Naive thymus-derived CD8-positive, alpha-beta T cell (primary cell): ENCODE data around the gene IGF2R. TPM values are rescaled to one million over a fixed set of nuclear protein-coding genes. Genes with fewer than 3 reads are reported as not detected.

Experiments
- ATAC-seq, 2 donors: fragments of 150-1000 bp; cut with Tn5 transposase in 1 of 2; sonication (Bioruptor Pico), chemical (Tn5 transposase) in 1 of 2; 1 replicate in 1 of 2; 2 replicates in 1 of 2; pipeline ENCODE4 v1.10.0; 2021; ENCODE audit warnings: mild to moderate bottlenecking in 2 of 2, moderate library complexity in 2 of 2
- POLR2A ChIA-PET: fragments of 350-600 bp; sonication (Branson Sonifier 250); formaldehyde crosslinking; loops from one replicate; lab custom pipeline; 2021; ENCODE audit warnings: antibody characterized with exemption; lab: Charles Lee
- DNase-seq, 10 donors: peaks; one replicate each; pipeline versions ENCODE4 v3.0.0 to v3.0.0-alpha.2; 2020 to 2022
- H3K27ac Mint-ChIP-seq, 10 donors: one replicate each; pipeline ENCODE4 v1.8.0; 2020 to 2022; ENCODE audit warnings: mild to moderate bottlenecking in 10 of 10, mixed read lengths in 10 of 10, moderate library complexity in 4 of 10, inconsistent platforms in 1 of 10
- H3K27me3 Mint-ChIP-seq, 5 donors: one replicate each; pipeline ENCODE4 v1.8.0; 2021 to 2022; ENCODE audit warnings: mixed read lengths in 5 of 5
- H3K36me3 Mint-ChIP-seq, 3 donors: one replicate each; pipeline ENCODE4 v1.8.0; 2020 to 2022; ENCODE audit warnings: mixed read lengths in 3 of 3, mild to moderate bottlenecking in 2 of 3, inconsistent platforms in 1 of 3
- H3K4me1 Mint-ChIP-seq, 4 donors: one replicate each; pipeline ENCODE4 v1.8.0; 2021 to 2022; ENCODE audit warnings: mixed read lengths in 4 of 4
- H3K4me3 Mint-ChIP-seq, 10 donors: one replicate each; pipeline ENCODE4 v1.8.0; 2020 to 2022; ENCODE audit warnings: mild to moderate bottlenecking in 10 of 10, mixed read lengths in 10 of 10, moderate library complexity in 6 of 10, inconsistent platforms in 1 of 10
- H3K9me3 Mint-ChIP-seq, 9 donors: one replicate each; pipeline ENCODE4 v1.8.0; 2020 to 2022; ENCODE audit warnings: mixed read lengths in 9 of 9, mild to moderate bottlenecking in 3 of 9, inconsistent platforms in 1 of 9, moderate library complexity in 1 of 9
- polyA plus RNA-seq, 3 donors: library from polyadenylated mRNA; unstranded; fragments of 300-500 nt; fragmentation: Illumina TruSeq; gene quantifications; one replicate each; pipeline ENCODE4 v1.2.3, GENCODE V29; 2021
- total RNA-seq, 8 experiments: library from RNA in 2 of 8; stranded (reverse) in 2 of 8; gene quantifications; one replicate each; pipeline ENCODE4 v1.2.3 and lab custom pipeline; 2021 to 2026

Gene IGF2R
- total and polyA plus RNA-seq, 5 experiments from 2014 or later = 9.1 to 69.7 (median 19.3) TPM

- H3K27me3 Mint-ChIP-seq = no peaks in the 10 kb centered on the region
- H3K27ac Mint-ChIP-seq = peak overlapping the region in 1 of 10 donors; percentile 11
- H3K4me3 Mint-ChIP-seq = peak overlapping the region in 3 of 10 donors; percentile 12 to 42 (median 16)
- ATAC-seq (no peak), DNase-seq (no peak)
- peaks cover 3 to 22% (median 12%) of the 10 kb centered on the region in 3 donors for H3K36me3 Mint-ChIP-seq
- POLR2A ChIA-PET = no interaction called here
- H3K4me1 Mint-ChIP-seq = peaks cover 24 to 59% (median 51%) of the 10 kb centered on the region in 4 donors
- no peaks in the 10 kb centered on the region for H3K9me3 Mint-ChIP-seq
Observed at GRCh38 chr6:160005211-160005610, 36.3 kb downstream of the IGF2R start.

GRCh38 chr6:160005861-160006540 is 37.1 kb downstream of the IGF2R start:
- POLR2A ChIA-PET = no interaction called here
- DNase-seq (peak in 1 of 10 donors; percentile 10), ATAC-seq (peak; percentile 58 to 61)
- Mint-ChIP-seq H3K4me1 (peaks cover 21 to 55% (median 47%) of the 10 kb centered on the region in 4 donors), H3K27me3 (no peaks in the 10 kb centered on the region), H3K9me3 (no peaks in the 10 kb centered on the region), H3K4me3 (peak overlapping the region in 4 of 10 donors; percentile 9 to 73 (median 50)), H3K36me3 (peaks cover 2 to 26% (median 20%) of the 10 kb centered on the region in 3 donors), H3K27ac (no peak overlapping the region)

GRCh38 chr6:160007145-160007544 is 38.3 kb downstream of the IGF2R start:
- POLR2A ChIA-PET = interaction anchor here (0.6 kb wide), 1 partner anchor 899 kb away, joined by 3 read pairs; no protein-coding TSS in a partner anchor
- Mint-ChIP-seq H3K36me3 (peaks cover 5 to 38% (median 31%) of the 10 kb centered on the region in 3 donors), H3K4me3 (peak overlapping the region in 3 of 10 donors; percentile 5 to 34 (median 7))

DNA sequence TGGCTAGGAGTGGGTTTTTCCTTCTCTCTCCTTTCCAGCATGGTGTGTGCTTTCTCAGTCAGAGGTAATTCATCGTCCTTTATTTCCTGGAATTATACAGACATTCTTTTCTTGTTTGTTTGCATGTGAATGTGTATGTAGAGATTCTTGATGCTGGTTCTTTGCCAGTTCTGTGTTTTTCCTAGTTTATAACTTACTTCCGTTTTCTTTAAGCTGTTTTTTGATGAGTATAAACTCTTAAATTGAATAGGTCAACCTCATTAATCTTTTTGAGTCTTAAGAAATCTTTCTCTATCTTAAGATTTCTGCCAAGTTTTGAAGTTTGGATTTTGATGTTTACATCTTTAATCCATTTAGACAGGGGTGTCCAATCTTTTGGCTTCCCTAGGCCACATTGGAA is 38.7 kb downstream of the IGF2R start:
- peak overlapping the region in 2 of 10 donors; percentile 2 to 3 for H3K27ac Mint-ChIP-seq
- POLR2A ChIA-PET = no interaction called here
- peaks cover 18 to 52% (median 51%) of the 10 kb centered on the region in 4 donors for H3K4me1 Mint-ChIP-seq
- ATAC-seq (no peak), DNase-seq (no peak)
- H3K27me3 Mint-ChIP-seq = no peaks in the 10 kb centered on the region
- no peaks in the 10 kb centered on the region for H3K9me3 Mint-ChIP-seq
- peaks cover 5 to 41% (median 35%) of the 10 kb centered on the region in 3 donors for H3K36me3 Mint-ChIP-seq
- H3K4me3 Mint-ChIP-seq = peak overlapping the region in 2 of 10 donors; percentile 27 to 34

More at GRCh38 chr6:160007145-160007544, 38.3 kb downstream of the IGF2R start:
- H3K4me1 Mint-ChIP-seq = peaks cover 20 to 54% (median 51%) of the 10 kb centered on the region in 4 donors
- ATAC-seq = no peak
- H3K27me3 Mint-ChIP-seq = no peaks in the 10 kb centered on the region
- H3K27ac Mint-ChIP-seq = no peak overlapping the region
- DNase-seq = no peak
- H3K9me3 Mint-ChIP-seq = no peaks in the 10 kb centered on the region

DNA sequence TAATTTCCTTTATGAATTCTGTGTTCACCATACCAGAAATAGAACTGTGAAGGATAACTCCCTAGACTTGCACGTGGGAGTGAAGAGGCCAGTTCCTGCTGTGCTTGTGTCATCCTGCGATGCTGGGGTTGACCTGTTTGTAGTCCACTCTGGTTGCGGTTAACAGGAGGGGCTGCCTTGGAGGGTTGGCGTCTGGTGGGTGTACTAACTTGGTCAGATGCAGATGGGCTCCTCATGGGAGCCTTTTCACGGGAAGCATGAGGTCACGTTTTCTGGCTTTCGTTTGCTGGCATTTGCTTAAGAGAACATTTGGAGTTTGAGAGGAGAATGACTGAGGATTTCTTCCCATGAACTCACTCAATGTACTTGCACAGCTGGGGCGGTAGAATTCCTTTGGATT is 41.2 kb downstream of the IGF2R start:
- H3K4me3 Mint-ChIP-seq = no peak overlapping the region
- DNase-seq = no peak
- peaks cover 5 to 49% (median 41%) of the 10 kb centered on the region in 3 donors for H3K36me3 Mint-ChIP-seq
- POLR2A ChIA-PET = no interaction called here
- no peak for ATAC-seq
- H3K4me1 Mint-ChIP-seq = peaks cover 17 to 58% (median 56%) of the 10 kb centered on the region in 4 donors
- no peaks in the 10 kb centered on the region for H3K9me3 Mint-ChIP-seq
- H3K27me3 Mint-ChIP-seq = no peaks in the 10 kb centered on the region
- no peak overlapping the region for H3K27ac Mint-ChIP-seq

- Mint-ChIP-seq H3K36me3 (peaks cover 5 to 49% (median 42%) of the 10 kb centered on the region in 3 donors), H3K27me3 (no peaks in the 10 kb centered on the region), H3K9me3 (no peaks in the 10 kb centered on the region), H3K27ac (peak overlapping the region; percentile 80 to 95 (median 86)), H3K4me1 (peaks cover 22 to 61% (median 55%) of the 10 kb centered on the region in 4 donors), H3K4me3 (peak overlapping the region; percentile 50 to 83 (median 74))
- POLR2A ChIA-PET = interaction anchor here (4.0 kb wide), 1 partner anchor 45 kb away, joined by 20 read pairs; the partner anchor contains the start of gene IGF2R
- peak; percentile 68 to 69 for ATAC-seq
- DNase-seq = peak in 3 of 10 donors; percentile 26 to 43 (median 28)
Observed at GRCh38 chr6:160013987-160014868, 45.3 kb downstream of the IGF2R start.

GRCh38 chr6:160014869-160015182 is 45.9 kb downstream of the IGF2R start:
- no peaks in the 10 kb centered on the region for H3K9me3 Mint-ChIP-seq
- ATAC-seq (no peak), DNase-seq (no peak)
- H3K27ac Mint-ChIP-seq = peak overlapping the region; percentile 80 to 95 (median 86)
- H3K36me3 Mint-ChIP-seq = peaks cover 5 to 45% (median 37%) of the 10 kb centered on the region in 3 donors
- H3K4me1 Mint-ChIP-seq = peaks cover 22 to 61% (median 55%) of the 10 kb centered on the region in 4 donors
- POLR2A ChIA-PET = interaction anchor here (4.0 kb wide), 1 partner anchor 46 kb away, joined by 20 read pairs; the partner anchor contains the start of gene IGF2R
- peak overlapping the region; percentile 50 to 83 (median 74) for H3K4me3 Mint-ChIP-seq
- no peaks in the 10 kb centered on the region for H3K27me3 Mint-ChIP-seq

DNA sequence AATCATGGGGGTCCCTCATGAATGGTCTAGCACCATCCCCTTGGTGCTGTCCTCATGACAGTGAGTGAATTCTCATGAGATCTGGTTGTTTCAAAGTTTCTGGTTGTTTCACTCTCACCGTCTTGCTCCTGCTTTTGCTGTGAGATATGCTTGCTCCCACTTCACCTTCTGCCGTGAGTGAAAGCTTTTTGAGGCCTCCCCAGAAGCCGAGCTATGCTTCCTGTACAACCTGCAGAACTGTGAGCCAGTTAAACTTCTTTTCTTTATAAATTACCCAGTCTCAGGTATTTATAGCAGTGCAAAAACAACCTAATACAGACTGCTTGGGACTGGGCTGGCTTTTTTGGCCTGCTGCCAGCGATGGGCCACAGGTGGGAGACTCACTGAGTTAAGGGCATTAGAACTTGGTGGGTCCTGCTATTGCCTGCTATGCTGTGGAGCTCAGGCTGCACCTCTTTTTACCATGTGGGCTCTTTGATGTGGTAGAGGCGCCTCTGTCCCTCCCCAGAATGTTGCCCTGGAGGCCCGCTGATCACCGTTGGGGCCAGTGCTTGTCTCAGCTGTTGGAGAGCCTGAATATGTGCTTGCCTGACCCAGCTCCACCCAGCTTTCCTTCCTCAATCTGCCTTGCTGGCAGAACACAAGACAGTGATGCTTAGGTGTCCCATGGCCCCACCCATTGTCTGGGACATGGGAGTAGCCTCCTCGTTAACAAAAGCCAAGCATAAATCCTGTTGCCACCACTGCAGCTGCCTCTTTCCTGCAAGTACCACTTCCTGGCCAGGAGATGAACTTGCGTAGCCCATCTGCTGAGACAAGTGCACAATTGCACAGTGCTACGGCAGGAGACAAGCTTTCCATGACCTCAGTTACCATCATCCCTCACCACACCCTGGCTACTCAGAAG is 47.1 kb downstream of the IGF2R start:
- peak in 8 of 10 donors; percentile 25 to 67 (median 34) for DNase-seq
- peaks cover 22 to 60% (median 54%) of the 10 kb centered on the region in 4 donors for H3K4me1 Mint-ChIP-seq
- ATAC-seq = peak; percentile 64 to 72
- peak overlapping the region; percentile 48 to 80 (median 71) for H3K4me3 Mint-ChIP-seq
- POLR2A ChIA-PET = interaction anchor here (0.6 to 4.0 kb wide), 7 partner anchors 12 to 323 kb away, joined by 3 to 20 read pairs (median 4); partner anchors contain the start of genes IGF2R and SOD2
- no peaks in the 10 kb centered on the region for H3K27me3 Mint-ChIP-seq
- peaks cover 3 to 34% (median 33%) of the 10 kb centered on the region in 3 donors for H3K36me3 Mint-ChIP-seq
- H3K9me3 Mint-ChIP-seq = no peaks in the 10 kb centered on the region
- H3K27ac Mint-ChIP-seq = peak overlapping the region; percentile 86 to 95 (median 88)

GRCh38 chr6:160022101-160022500 is 53.2 kb downstream of the IGF2R start:
- H3K4me3 Mint-ChIP-seq = no peak overlapping the region
- DNase-seq = no peak
- POLR2A ChIA-PET = no interaction called here
- peaks cover 0 to 24% (median 17%) of the 10 kb centered on the region in 3 donors for H3K36me3 Mint-ChIP-seq
- H3K9me3 Mint-ChIP-seq = no peaks in the 10 kb centered on the region
- ATAC-seq = no peak
- H3K27ac Mint-ChIP-seq = peak overlapping the region in 1 of 10 donors; percentile 14
- H3K27me3 Mint-ChIP-seq = no peaks in the 10 kb centered on the region
- H3K4me1 Mint-ChIP-seq = peaks cover 0 to 17% (median 9%) of the 10 kb centered on the region in 4 donors

- Mint-ChIP-seq H3K27ac (no peak overlapping the region), H3K36me3 (peaks cover 0 to 29% (median 15%) of the 10 kb centered on the region in 3 donors), H3K9me3 (no peaks in the 10 kb centered on the region), H3K4me3 (no peak overlapping the region), H3K4me1 (peaks cover 5 to 20% (median 11%) of the 10 kb centered on the region in 4 donors), H3K27me3 (no peaks in the 10 kb centered on the region)
- POLR2A ChIA-PET = no interaction called here
- ATAC-seq = no peak
- DNase-seq = no peak
Observed at GRCh38 chr6:160022793-160023192, 53.9 kb downstream of the IGF2R start.

DNA sequence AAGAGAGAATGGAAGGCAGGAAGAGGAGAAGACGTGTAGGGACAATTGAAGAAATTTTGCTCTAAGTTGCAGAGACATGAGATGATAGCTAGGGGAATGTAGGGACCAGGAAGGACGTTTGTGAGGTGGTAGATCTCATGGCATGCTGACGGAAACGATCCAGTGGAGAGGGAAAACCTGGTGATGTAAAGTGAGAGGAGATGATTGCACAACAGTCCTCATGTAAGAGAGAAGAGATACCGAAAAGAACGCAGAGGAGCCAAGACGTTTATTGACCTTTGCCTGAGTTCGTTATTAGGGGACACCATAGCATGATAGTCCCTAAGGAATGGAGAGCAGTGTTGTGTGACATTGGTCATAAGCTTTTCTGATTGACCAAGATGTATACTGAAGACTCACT is 55.3 kb downstream of the IGF2R start:
- Mint-ChIP-seq H3K36me3 (peaks cover 4 to 35% (median 10%) of the 10 kb centered on the region in 3 donors), H3K9me3 (no peaks in the 10 kb centered on the region), H3K27me3 (no peaks in the 10 kb centered on the region), H3K27ac (no peak overlapping the region), H3K4me1 (peaks cover 10 to 19% (median 14%) of the 10 kb centered on the region in 4 donors), H3K4me3 (no peak overlapping the region)
- DNase-seq (no peak), ATAC-seq (no peak)
- POLR2A ChIA-PET = no interaction called here
